Neural progenitor cell (in vitro differentiated cells): ENCODE results near the gene WIPF2. TPM values are rescaled to one million over a fixed set of nuclear protein-coding genes. Genes with fewer than 3 reads are reported as not detected.
A peak's percentile ranks its signal among the peaks of the same experiment; 100 is the strongest.

Source experiments
- DNase-seq: peaks from one replicate; pipeline ENCODE4 v3.0.0-alpha.2; 2016; ENCODE audit warnings: low spot score
- H2AFZ ChIP-seq: fragments of 200-600 bp; sonication (generic); replicated peaks from 2 replicates; pipeline ENCODE4 v1.6.1; 2016; ENCODE audit warnings: antibody characterized with exemption
- H3F3A ChIP-seq: fragments of 200-600 bp; sonication (generic); 2 replicates; pipeline ENCODE4 v1.6.1; 2016; ENCODE audit warnings: antibody characterized with exemption, low read depth
- H3K27ac ChIP-seq: fragments of 200-600 bp; sonication (generic); 2 replicates; pipeline ENCODE4 v1.5.1; 2016; ENCODE audit warnings: mild to moderate bottlenecking
- H3K27me3 ChIP-seq: fragments of 200-600 bp; sonication (generic); 2 replicates; pipeline ENCODE4 v1.6.1; 2016; ENCODE audit warnings: mild to moderate bottlenecking, moderate library complexity
- H3K36me3 ChIP-seq: fragments of 200-600 bp; sonication (generic); 2 replicates; pipeline ENCODE4 v1.5.1; 2016
- H3K4me1 ChIP-seq: fragments of 200-600 bp; sonication (generic); 2 replicates; pipeline ENCODE4 v1.6.1; 2016; ENCODE audit warnings: mixed run types
- H3K4me2 ChIP-seq: fragments of 200-600 bp; sonication (generic); 2 replicates; pipeline ENCODE4 v1.6.1; 2016
- H3K4me3 ChIP-seq: fragments of 200-600 bp; sonication (generic); 2 replicates; pipeline ENCODE4 v1.5.1; 2016
- H3K79me2 ChIP-seq: fragments of 200-600 bp; sonication (generic); 2 replicates; pipeline ENCODE4 v1.6.1; 2016; ENCODE audit warnings: low read depth
- H3K9ac ChIP-seq: fragments of 200-600 bp; sonication (generic); 2 replicates; pipeline ENCODE4 v1.6.1; 2016
- H3K9me3 ChIP-seq: fragments of 200-600 bp; sonication (generic); 2 replicates; pipeline ENCODE4 v1.5.1; 2016; ENCODE audit warnings: low read depth
- H4K20me1 ChIP-seq: fragments of 200-600 bp; sonication (generic); 2 replicates; pipeline ENCODE4 v1.6.1; 2016; ENCODE audit warnings: low read depth
- H3K27ac Mint-ChIP-seq: 3 replicates; pipeline ENCODE4 v1.8.0; 2021; ENCODE audit warnings: mixed read lengths
- H3K27me3 Mint-ChIP-seq: 2 replicates; pipeline ENCODE4 v1.8.0; 2022; ENCODE audit warnings: low read depth, mild to moderate bottlenecking, inconsistent platforms, moderate library complexity, mixed read lengths; ENCODE audit not compliant: insufficient read depth
- H3K36me3 Mint-ChIP-seq: 3 replicates; pipeline ENCODE4 v1.8.0; 2021; ENCODE audit warnings: mixed read lengths
- H3K4me1 Mint-ChIP-seq: 3 replicates; pipeline ENCODE4 v1.8.0; 2021; ENCODE audit warnings: mixed read lengths
- H3K4me3 Mint-ChIP-seq: 3 replicates; pipeline ENCODE4 v1.8.0; 2021; ENCODE audit warnings: mild to moderate bottlenecking, moderate library complexity, mixed read lengths
- H3K9me3 Mint-ChIP-seq: 3 replicates; pipeline ENCODE4 v1.8.0; 2020; ENCODE audit warnings: mixed read lengths
- CTCF ChIP-seq: fragments of 200-600 bp; sonication (generic); IDR thresholded peaks from 2 replicates; pipeline ENCODE4 v1.5.1; 2017; ENCODE audit warnings: antibody characterized with exemption, mild to moderate bottlenecking
- EZH2 ChIP-seq: fragments of 200-600 bp; sonication (generic); IDR thresholded peaks from 2 replicates; pipeline ENCODE4 v1.6.1; 2017; ENCODE audit warnings: antibody characterized with exemption, mild to moderate bottlenecking, moderate library complexity
- EZH2phosphoT487 ChIP-seq: fragments of 200-600 bp; sonication (generic); IDR thresholded peaks from 2 replicates; pipeline ENCODE4 v1.6.1; 2017; ENCODE audit warnings: antibody characterized with exemption
- total RNA-seq: library from RNA; depleted of rRNA; stranded (reverse); fragments of >200 nt; gene quantifications from 2 replicates; pipeline ENCODE4 v1.2.3, GENCODE V29; 2015; ENCODE audit warnings: low replicate concordance

The WIPF2 gene
- total RNA-seq, 1 donor from 2014 or later: 6.8 TPM

GRCh38 chr17:40327735-40328385 is 108.8 kb downstream of the WIPF2 start:
- Histone ChIP-seq H2AFZ (no peak overlapping the region), H3K27me3 (no peaks in the 10 kb centered on the region), H4K20me1 (peaks cover 57% of the 10 kb centered on the region), H3K4me3 (no peak overlapping the region), H3F3A (no peaks in the 10 kb centered on the region), H3K9ac (no peak overlapping the region), H3K36me3 (no peaks in the 10 kb centered on the region), H3K4me2 (no peak overlapping the region), H3K4me1 (no peaks in the 10 kb centered on the region), H3K9me3 (no peaks in the 10 kb centered on the region), H3K27ac (no peak overlapping the region), H3K79me2 (peaks cover 3% of the 10 kb centered on the region)
- TF ChIP-seq CTCF (no peak), EZH2phosphoT487 (no peak), EZH2 (no peak)
- Mint-ChIP-seq H3K4me3 (no peak overlapping the region), H3K27me3 (peaks cover 2% of the 10 kb centered on the region), H3K9me3 (no peaks in the 10 kb centered on the region), H3K4me1 (peaks cover 14% of the 10 kb centered on the region), H3K27ac (peak overlapping the region; percentile 37), H3K36me3 (peaks cover 3% of the 10 kb centered on the region)
- no peak for DNase-seq

GRCh38 chr17:40328386-40328766 is 109.3 kb downstream of the WIPF2 start:
- Histone ChIP-seq H3F3A (no peaks in the 10 kb centered on the region), H3K79me2 (peaks cover 3% of the 10 kb centered on the region), H3K9me3 (no peaks in the 10 kb centered on the region), H3K27ac (no peak overlapping the region), H3K36me3 (no peaks in the 10 kb centered on the region), H3K4me3 (no peak overlapping the region), H3K4me2 (no peak overlapping the region), H3K27me3 (no peaks in the 10 kb centered on the region), H3K4me1 (no peaks in the 10 kb centered on the region), H4K20me1 (peaks cover 52% of the 10 kb centered on the region), H2AFZ (no peak overlapping the region), H3K9ac (no peak overlapping the region)
- DNase-seq: no peak
- Mint-ChIP-seq H3K36me3 (peaks cover 3% of the 10 kb centered on the region), H3K27me3 (peaks cover 2% of the 10 kb centered on the region), H3K4me3 (no peak overlapping the region), H3K4me1 (peaks cover 9% of the 10 kb centered on the region), H3K27ac (no peak overlapping the region), H3K9me3 (no peaks in the 10 kb centered on the region)
- TF ChIP-seq EZH2phosphoT487 (no peak), CTCF (no peak), EZH2 (no peak)

- no peaks in the 10 kb centered on the region for H3K9me3 Mint-ChIP-seq
- H3F3A ChIP-seq: no peaks in the 10 kb centered on the region
- H3K4me1 ChIP-seq: peaks cover 6% of the 10 kb centered on the region
- no peak overlapping the region for H3K4me3 Mint-ChIP-seq
- peaks cover 3% of the 10 kb centered on the region for H3K79me2 ChIP-seq
- peaks cover 2% of the 10 kb centered on the region for H3K27me3 Mint-ChIP-seq
- no peak overlapping the region for H3K9ac ChIP-seq
- TF ChIP-seq EZH2phosphoT487 (no peak), CTCF (no peak), EZH2 (no peak)
- H3K36me3 Mint-ChIP-seq: peaks cover 3% of the 10 kb centered on the region
- no peaks in the 10 kb centered on the region for H3K9me3 ChIP-seq
- H4K20me1 ChIP-seq: peaks cover 57% of the 10 kb centered on the region
- no peaks in the 10 kb centered on the region for H3K27me3 ChIP-seq
- peaks cover 14% of the 10 kb centered on the region for H3K4me1 Mint-ChIP-seq
- H3K4me3 ChIP-seq: no peak overlapping the region
- DNase-seq: no peak
- H2AFZ ChIP-seq: no peak overlapping the region
- no peak overlapping the region for H3K27ac ChIP-seq
- H3K27ac Mint-ChIP-seq: no peak overlapping the region
- no peaks in the 10 kb centered on the region for H3K36me3 ChIP-seq
- H3K4me2 ChIP-seq: no peak overlapping the region
These were observed 111.0 kb downstream of the WIPF2 start for GRCh38 chr17:40329839-40330794.
